H9 (cell line): ENCODE measurements around the gene PCDH9. TPM values are rescaled to one million over a fixed set of nuclear protein-coding genes. Genes with fewer than 3 reads are reported as not detected.

Experiments
- DNase-seq: peaks from one replicate; pipeline ENCODE4 v3.0.0-alpha.2; 2017
- H2AFZ ChIP-seq: one replicate; pipeline ENCODE4 v1.6.1; 2013; ENCODE audit warnings: mild to moderate bottlenecking, low read length, control low read depth, moderate library complexity
- H2AK5ac ChIP-seq: 2 replicates; pipeline ENCODE4 v1.6.1; 2013; ENCODE audit warnings: low read length, control low read depth, mixed read lengths; ENCODE audit not compliant: insufficient read length
- H2BK120ac ChIP-seq: one replicate; pipeline ENCODE4 v1.6.1; 2013; ENCODE audit warnings: low read depth, mild to moderate bottlenecking, low read length, control low read depth, inconsistent platforms; ENCODE audit not compliant: poor library complexity, severe bottlenecking
- H2BK12ac ChIP-seq: 2 replicates; pipeline ENCODE4 v1.6.1; 2013; ENCODE audit warnings: low read length, control low read depth, mixed read lengths, low read depth; ENCODE audit not compliant: insufficient read length
- H2BK15ac ChIP-seq: 2 replicates; pipeline ENCODE4 v1.6.1; 2013; ENCODE audit warnings: low read depth, low read length, control low read depth
- H2BK20ac ChIP-seq: one replicate; pipeline ENCODE4 v1.6.1; 2013; ENCODE audit warnings: low read depth, mild to moderate bottlenecking, low read length, control low read depth, inconsistent platforms; ENCODE audit not compliant: poor library complexity, severe bottlenecking
- H2BK5ac ChIP-seq: 2 replicates; pipeline ENCODE4 v1.6.1; 2013; ENCODE audit warnings: low read length, control low read depth, mixed read lengths; ENCODE audit not compliant: insufficient read length
- H3K14ac ChIP-seq: 2 replicates; pipeline ENCODE4 v1.6.1; 2013; ENCODE audit warnings: low read length, control low read depth; ENCODE audit not compliant: insufficient read depth
- H3K18ac ChIP-seq: 2 replicates; pipeline ENCODE4 v1.6.1; 2013; ENCODE audit warnings: low read depth, mild to moderate bottlenecking, mixed read lengths, low read length, control low read depth; ENCODE audit not compliant: insufficient read length
- H3K23ac ChIP-seq: 2 replicates; pipeline ENCODE4 v1.6.1; 2013; ENCODE audit warnings: low read length, control low read depth, mixed read lengths, low read depth; ENCODE audit not compliant: insufficient read length
- H3K23me2 ChIP-seq: 2 replicates; pipeline ENCODE4 v1.6.1; 2013; ENCODE audit warnings: low read depth, mild to moderate bottlenecking, mixed read lengths, low read length, control low read depth; ENCODE audit not compliant: insufficient read length, poor library complexity, severe bottlenecking
- H3K27ac ChIP-seq: 2 replicates; pipeline ENCODE4 v1.5.1; 2013; ENCODE audit warnings: low read length, control low read depth, mixed read lengths, low read depth; ENCODE audit not compliant: insufficient read length
- H3K27me3 ChIP-seq: 2 replicates; pipeline ENCODE4 v1.6.1; 2013; ENCODE audit warnings: low read length, control low read depth, inconsistent platforms; ENCODE audit not compliant: insufficient read depth
- H3K4ac ChIP-seq: 2 replicates; pipeline ENCODE4 v1.6.1; 2013; ENCODE audit warnings: low read depth, mild to moderate bottlenecking, control low read depth, inconsistent platforms, low read length, moderate library complexity
- H3K4me1 ChIP-seq: 2 replicates; pipeline ENCODE4 v1.6.1; 2013; ENCODE audit warnings: low read length, control low read depth, inconsistent platforms; ENCODE audit not compliant: insufficient read depth
- H3K4me2 ChIP-seq: 2 replicates; pipeline ENCODE4 v1.6.1; 2013; ENCODE audit warnings: low read length, control low read depth, mixed read lengths; ENCODE audit not compliant: insufficient read length, insufficient read depth
- H3K56ac ChIP-seq: 2 replicates; pipeline ENCODE4 v1.6.1; 2013; ENCODE audit warnings: low read depth, mild to moderate bottlenecking, mixed read lengths, low read length, control low read depth; ENCODE audit not compliant: insufficient read length
- H3K79me1 ChIP-seq: 2 replicates; pipeline ENCODE4 v1.6.1; 2013; ENCODE audit warnings: low read depth, mild to moderate bottlenecking, moderate library complexity, low read length, control low read depth, inconsistent platforms; ENCODE audit not compliant: insufficient read depth, poor library complexity, severe bottlenecking
- H3K79me2 ChIP-seq: 2 replicates; pipeline ENCODE4 v1.6.1; 2013; ENCODE audit warnings: low read length, control low read depth, inconsistent platforms; ENCODE audit not compliant: insufficient read depth
- H3K9ac ChIP-seq: 2 replicates; pipeline ENCODE4 v1.6.1; 2013; ENCODE audit warnings: low read length, control low read depth, mixed read lengths; ENCODE audit not compliant: insufficient read length; ENCODE audit errors: extremely low read depth
- H3K9me3 ChIP-seq: one replicate; pipeline ENCODE4 v1.6.1; 2013; ENCODE audit warnings: low read depth, low read length, inconsistent platforms; ENCODE audit not compliant: control insufficient read depth
- H3T11ph ChIP-seq: one replicate; pipeline ENCODE4 v1.6.1; 2013; ENCODE audit warnings: mild to moderate bottlenecking, low read length, control low read depth, inconsistent platforms
- H4K20me1 ChIP-seq: one replicate; pipeline ENCODE4 v1.6.1; 2013; ENCODE audit not compliant: control insufficient read depth, insufficient read length, insufficient read depth
- H4K5ac ChIP-seq: 2 replicates; pipeline ENCODE4 v1.6.1; 2013; ENCODE audit warnings: low read depth, mild to moderate bottlenecking, mixed read lengths, low read length, control low read depth; ENCODE audit not compliant: insufficient read length
- H4K8ac ChIP-seq: replicated peaks from 2 replicates; pipeline ENCODE4 v1.6.1; 2013; ENCODE audit warnings: low read length, control low read depth, mixed read lengths, low read depth; ENCODE audit not compliant: insufficient read length
- H4K91ac ChIP-seq: 2 replicates; pipeline ENCODE4 v1.6.1; 2013; ENCODE audit warnings: low read depth, mild to moderate bottlenecking, moderate library complexity, mixed read lengths, low read length, control low read depth; ENCODE audit not compliant: insufficient read length
- H3K27ac Mint-ChIP-seq, 3 experiments: 2 replicates in 2 of 3; 3 replicates in 1 of 3; pipeline ENCODE4 v1.8.0; 2020 to 2021; ENCODE audit warnings: mixed read lengths in 3 of 3, mild to moderate bottlenecking in 1 of 3, moderate library complexity in 1 of 3
- H3K27me3 Mint-ChIP-seq: 2 replicates; pipeline ENCODE4 v1.8.0; 2021; ENCODE audit warnings: low read depth, mild to moderate bottlenecking, moderate library complexity, mixed read lengths
- H3K36me3 Mint-ChIP-seq, 3 experiments: 2 replicates in 2 of 3; 3 replicates in 1 of 3; pipeline ENCODE4 v1.8.0; 2020 to 2021; ENCODE audit warnings: low read depth in 3 of 3, mixed read lengths in 3 of 3; ENCODE audit not compliant: insufficient read depth in 1 of 3
- H3K4me1 Mint-ChIP-seq, 2 experiments: 2 replicates each; pipeline ENCODE4 v1.8.0; 2020; ENCODE audit warnings: mixed read lengths in 2 of 2
- H3K4me3 Mint-ChIP-seq, 2 experiments: 2 replicates in 1 of 2; 3 replicates in 1 of 2; pipeline ENCODE4 v1.8.0; 2020 to 2021; ENCODE audit warnings: mild to moderate bottlenecking in 2 of 2, mixed read lengths in 2 of 2, moderate library complexity in 1 of 2
- H3K9me3 Mint-ChIP-seq, 2 experiments: 2 replicates in 1 of 2; 3 replicates in 1 of 2; pipeline ENCODE4 v1.8.0; 2020; ENCODE audit warnings: mild to moderate bottlenecking in 2 of 2, mixed read lengths in 2 of 2, moderate library complexity in 1 of 2
- total RNA-seq: library from RNA; stranded (reverse); gene quantifications from 2 replicates; pipeline ENCODE4 v1.2.1, GENCODE V29; 2021
- TF ChIP-seq, protein P1 (sequence below): fragments of 200-600 bp; sonication (generic); conservative IDR thresholded peaks from 3 replicates; pipeline ENCODE4 v1.8.0; 2021; ENCODE audit warnings: antibody characterized with exemption, mild to moderate bottlenecking

The PCDH9 gene
- total RNA-seq, 1 experiment from 2014 or later: 0.11 TPM

GRCh38 chr13:66364346-66364745 lies 865.8 kb downstream of the PCDH9 start:
- H2BK15ac ChIP-seq: no peak overlapping the region
- H3T11ph ChIP-seq: no peak overlapping the region
- H4K5ac ChIP-seq: no peak overlapping the region
- H3K9ac ChIP-seq: no peak overlapping the region
- H2BK120ac ChIP-seq: no peak overlapping the region
- H3K18ac ChIP-seq: no peak overlapping the region
- Mint-ChIP-seq H3K27ac (no peak overlapping the region), H3K27me3 (no peaks in the 10 kb centered on the region), H3K36me3 (peaks cover 3 to 18% (median 7%) of the 10 kb centered on the region in 3 experiments; a peak in 5 of 7 replicates), H3K4me1 (peaks cover under 1 to 2% of the 10 kb centered on the region in 2 experiments; a peak in 1 of 4 replicates), H3K4me3 (no peak overlapping the region), H3K9me3 (peaks cover 9 to 10% of the 10 kb centered on the region in 2 experiments)
- H4K20me1 ChIP-seq: no peaks in the 10 kb centered on the region
- TF ChIP-seq, protein P1, sequence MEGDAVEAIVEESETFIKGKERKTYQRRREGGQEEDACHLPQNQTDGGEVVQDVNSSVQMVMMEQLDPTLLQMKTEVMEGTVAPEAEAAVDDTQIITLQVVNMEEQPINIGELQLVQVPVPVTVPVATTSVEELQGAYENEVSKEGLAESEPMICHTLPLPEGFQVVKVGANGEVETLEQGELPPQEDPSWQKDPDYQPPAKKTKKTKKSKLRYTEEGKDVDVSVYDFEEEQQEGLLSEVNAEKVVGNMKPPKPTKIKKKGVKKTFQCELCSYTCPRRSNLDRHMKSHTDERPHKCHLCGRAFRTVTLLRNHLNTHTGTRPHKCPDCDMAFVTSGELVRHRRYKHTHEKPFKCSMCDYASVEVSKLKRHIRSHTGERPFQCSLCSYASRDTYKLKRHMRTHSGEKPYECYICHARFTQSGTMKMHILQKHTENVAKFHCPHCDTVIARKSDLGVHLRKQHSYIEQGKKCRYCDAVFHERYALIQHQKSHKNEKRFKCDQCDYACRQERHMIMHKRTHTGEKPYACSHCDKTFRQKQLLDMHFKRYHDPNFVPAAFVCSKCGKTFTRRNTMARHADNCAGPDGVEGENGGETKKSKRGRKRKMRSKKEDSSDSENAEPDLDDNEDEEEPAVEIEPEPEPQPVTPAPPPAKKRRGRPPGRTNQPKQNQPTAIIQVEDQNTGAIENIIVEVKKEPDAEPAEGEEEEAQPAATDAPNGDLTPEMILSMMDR: no peak
- no peak overlapping the region for H2AK5ac ChIP-seq
- H2BK12ac ChIP-seq: no peak overlapping the region
- no peak overlapping the region for H3K4ac ChIP-seq
- no peak overlapping the region for H2BK20ac ChIP-seq
- H3K14ac ChIP-seq: no peak overlapping the region
- no peak for DNase-seq
- H3K4me1 ChIP-seq: no peaks in the 10 kb centered on the region
- no peak overlapping the region for H4K8ac ChIP-seq
- H3K27me3 ChIP-seq: no peaks in the 10 kb centered on the region
- H2AFZ ChIP-seq: no peak overlapping the region
- H3K23ac ChIP-seq: no peak overlapping the region
- H2BK5ac ChIP-seq: no peak overlapping the region
- H3K79me1 ChIP-seq: no peaks in the 10 kb centered on the region
- no peak overlapping the region for H3K4me2 ChIP-seq
- no peak overlapping the region for H4K91ac ChIP-seq
- H3K56ac ChIP-seq: no peak overlapping the region
- no peaks in the 10 kb centered on the region for H3K79me2 ChIP-seq
- no peaks in the 10 kb centered on the region for H3K9me3 ChIP-seq
- H3K27ac ChIP-seq: no peak overlapping the region
- H3K23me2 ChIP-seq: no peaks in the 10 kb centered on the region
